ENCODE measurements around the gene YPEL5. TPM values are rescaled to one million over a fixed set of nuclear protein-coding genes. Genes with fewer than 3 reads are reported as not detected.

YPEL5 gene
- total RNA-seq, 1 experiment from 2014 or later = 29.9 TPM

DNA sequence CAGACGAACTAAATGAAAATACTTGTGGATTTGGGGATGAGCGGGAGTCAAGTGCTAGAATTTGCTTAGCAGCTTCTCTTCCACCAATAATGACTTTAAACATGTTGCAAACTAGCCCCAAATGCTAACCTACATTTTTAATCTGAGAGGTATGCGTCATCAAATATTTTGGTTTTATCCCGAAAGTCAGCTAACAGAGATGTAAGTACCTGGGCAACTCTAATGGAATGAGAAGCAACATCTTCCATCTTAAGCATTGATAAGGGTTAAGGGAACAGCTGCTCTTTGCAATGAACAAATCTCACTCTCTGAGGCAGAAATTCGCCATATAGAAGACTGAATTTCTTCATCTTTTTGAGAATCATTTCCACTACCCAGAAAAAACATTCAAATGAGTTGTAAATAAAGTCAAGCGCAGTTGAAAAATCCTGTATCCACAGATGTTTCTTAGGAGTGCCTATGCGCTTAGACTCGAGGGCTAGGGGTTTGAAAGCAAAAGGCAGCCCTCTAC, 926 bp upstream of the YPEL5 start:
- intact Hi-C loops (cut with micrococcal nuclease) = no loop called here
- BruUV-seq (replicated peaks) = TSS peak; percentile 51
- CTCF ChIA-PET = interaction anchor here (0.6 to 1.7 kb wide), 3 partner anchors 19 to 566 kb away, joined by 4 to 13 read pairs (median 9); no protein-coding TSS in a partner anchor

GRCh38 chr2:30147196-30147714, 448 bp downstream of the YPEL5 start:
- peak overlapping the region; percentile 94 for H3K4me2 ChIP-seq (ENCODE audit: low read length)

More for the DNA sequence above, 926 bp upstream of the YPEL5 start:
- H3F3A ChIP-seq (ENCODE audit: low read length, unreplicated experiment) = no peaks in the 10 kb centered on the region
- peak overlapping the region; percentile 85 for H3K4me2 ChIP-seq (ENCODE audit: low read length)
- H3K9me2 ChIP-seq (replicated peaks; ENCODE audit: low read length) = no peaks in the 10 kb centered on the region
- TF ChIP-seq, protein P1, sequence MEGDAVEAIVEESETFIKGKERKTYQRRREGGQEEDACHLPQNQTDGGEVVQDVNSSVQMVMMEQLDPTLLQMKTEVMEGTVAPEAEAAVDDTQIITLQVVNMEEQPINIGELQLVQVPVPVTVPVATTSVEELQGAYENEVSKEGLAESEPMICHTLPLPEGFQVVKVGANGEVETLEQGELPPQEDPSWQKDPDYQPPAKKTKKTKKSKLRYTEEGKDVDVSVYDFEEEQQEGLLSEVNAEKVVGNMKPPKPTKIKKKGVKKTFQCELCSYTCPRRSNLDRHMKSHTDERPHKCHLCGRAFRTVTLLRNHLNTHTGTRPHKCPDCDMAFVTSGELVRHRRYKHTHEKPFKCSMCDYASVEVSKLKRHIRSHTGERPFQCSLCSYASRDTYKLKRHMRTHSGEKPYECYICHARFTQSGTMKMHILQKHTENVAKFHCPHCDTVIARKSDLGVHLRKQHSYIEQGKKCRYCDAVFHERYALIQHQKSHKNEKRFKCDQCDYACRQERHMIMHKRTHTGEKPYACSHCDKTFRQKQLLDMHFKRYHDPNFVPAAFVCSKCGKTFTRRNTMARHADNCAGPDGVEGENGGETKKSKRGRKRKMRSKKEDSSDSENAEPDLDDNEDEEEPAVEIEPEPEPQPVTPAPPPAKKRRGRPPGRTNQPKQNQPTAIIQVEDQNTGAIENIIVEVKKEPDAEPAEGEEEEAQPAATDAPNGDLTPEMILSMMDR (conservative IDR thresholded peaks at IDR 0.05; ENCODE audit: low read depth, low read length) = no peak
- TF ChIP-seq EZH2phosphoT487 (IDR thresholded peaks at IDR 0.05; ENCODE audit: borderline replicate concordance, low read length) = no peak
- TF ChIP-seq EZH2 (IDR thresholded peaks at IDR 0.05; ENCODE audit: low read length, unreplicated experiment) = no peak
- H2AFZ ChIP-seq (ENCODE audit: low read length) = peak overlapping the region; percentile 69
- no peaks in the 10 kb centered on the region for H3K27me3 ChIP-seq (ENCODE audit: low read length)
- ATAC-seq = no peak
- POLR2A ChIA-PET (ENCODE audit: unreplicated experiment) = interaction anchor here (0.6 to 0.7 kb wide), 3 partner anchors 120 to 1336 kb away, joined by 3 to 14 read pairs (median 5); no protein-coding TSS in a partner anchor
- DNase-seq = no peak
- no peaks in the 10 kb centered on the region for H4K20me1 ChIP-seq (ENCODE audit: low read length)
- peaks cover 11% of the 10 kb centered on the region; the same call in 1 of the 2 replicates for H3K79me2 ChIP-seq (ENCODE audit: low read length)
- peak overlapping the region; percentile 6; the same call in 1 of the 2 replicates for H3K9ac ChIP-seq (ENCODE audit: low read length)
- no peak overlapping the region for H3K27ac ChIP-seq (ENCODE audit: low read length)
- H3K4me3 ChIP-seq (ENCODE audit: low read length) = peak overlapping the region; percentile 93
- no peaks in the 10 kb centered on the region for H3K9me3 ChIP-seq (ENCODE audit: low read length)
- H3K36me3 ChIP-seq (ENCODE audit: low read depth, low read length) = no peaks in the 10 kb centered on the region
- peaks cover 36% of the 10 kb centered on the region for H3K4me1 ChIP-seq (ENCODE audit: insufficient read depth, low read length)

More at GRCh38 chr2:30147196-30147714, 448 bp downstream of the YPEL5 start:
- Histone ChIP-seq H3F3A (ENCODE audit: low read length, unreplicated experiment) (no peaks in the 10 kb centered on the region), H3K4me3 (ENCODE audit: low read length) (peak overlapping the region; percentile 93), H3K9me3 (ENCODE audit: low read length) (no peaks in the 10 kb centered on the region), H3K27me3 (ENCODE audit: low read length) (no peaks in the 10 kb centered on the region), H3K79me2 (ENCODE audit: low read length) (peaks cover 11% of the 10 kb centered on the region; the same call in 1 of the 2 replicates), H4K20me1 (ENCODE audit: low read length) (no peaks in the 10 kb centered on the region), H3K4me1 (ENCODE audit: insufficient read depth, low read length) (peaks cover 37% of the 10 kb centered on the region), H3K9me2 (replicated peaks; ENCODE audit: low read length) (no peaks in the 10 kb centered on the region), H3K9ac (ENCODE audit: low read length) (peak overlapping the region; percentile 87), H3K27ac (ENCODE audit: low read length) (no peak overlapping the region), H3K36me3 (ENCODE audit: low read depth, low read length) (no peaks in the 10 kb centered on the region), H2AFZ (ENCODE audit: low read length) (peak overlapping the region; percentile 95)
- intact Hi-C loops (cut with micrococcal nuclease) = no loop called here
- DNase-seq (no peak), ATAC-seq (peak; percentile 23)
- ChIA-PET POLR2A (ENCODE audit: unreplicated experiment) (interaction anchor here (0.6 to 0.7 kb wide), 3 partner anchors 359 to 540 kb away, joined by 4 to 34 read pairs (median 4); no protein-coding TSS in a partner anchor), CTCF (interaction anchor here (1.7 kb wide), 1 partner anchor 18 kb away, joined by 13 read pairs; no protein-coding TSS in a partner anchor)
- no peak for TF ChIP-seq EZH2phosphoT487 (IDR thresholded peaks at IDR 0.05; ENCODE audit: borderline replicate concordance, low read length)
- TF ChIP-seq EZH2 (IDR thresholded peaks at IDR 0.05; ENCODE audit: low read length, unreplicated experiment) = no peak
- TF ChIP-seq, protein P1 (conservative IDR thresholded peaks at IDR 0.05; ENCODE audit: low read depth, low read length) = no peak
- no TSS peak for BruUV-seq (replicated peaks)

Measured in PC-3 (cell line).